NCI-H1417 (cell line): Measurements from ENCODE around the gene ALLC.
"Not testable (repeated sequence)": the region's sequence is repeated elsewhere in the genome, so short reads cannot be mapped to it uniquely, and the experiment has no call there.

Source experiments
- DNase-seq, 3 experiments: peaks; one replicate each; lab custom pipeline; 2025; lab: John Stamatoyannopoulos, UW

ALLC gene

GRCh38 chr2:3626118-3626811 is 31.7 kb upstream of the ALLC start:
- DNase-seq = no peak

- DNase-seq = no peak
These were observed 31.0 kb upstream of the ALLC start for GRCh38 chr2:3626812-3627499.

DNA sequence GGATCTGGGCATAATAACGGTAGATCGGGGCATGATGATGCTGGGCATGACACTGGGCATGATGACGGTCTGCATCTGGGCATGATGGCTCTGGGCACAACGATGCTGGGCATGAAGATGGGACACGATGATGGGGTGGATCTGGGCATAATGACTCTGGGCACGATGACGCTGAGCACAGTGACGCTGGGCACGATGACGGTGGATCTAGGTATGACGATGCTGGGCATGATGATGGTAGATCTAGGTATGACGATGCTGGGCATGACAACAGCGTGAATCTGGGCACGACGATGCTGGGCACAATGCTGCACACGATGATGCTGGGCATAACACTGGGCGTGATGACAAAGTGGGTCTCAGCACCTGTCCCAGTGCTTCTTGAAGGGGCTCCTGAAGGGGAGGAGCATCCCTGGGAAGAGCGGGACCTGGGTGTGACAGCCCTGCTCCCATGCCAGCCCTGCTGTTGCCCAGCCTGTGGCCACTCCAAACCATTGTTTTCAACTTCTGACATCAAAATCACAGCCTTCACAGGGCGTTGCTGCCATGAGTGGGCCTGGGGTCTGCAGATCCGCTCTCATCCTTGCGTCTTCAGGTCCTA is 30.4 kb upstream of the ALLC start:
- DNase-seq = no peak

DNA sequence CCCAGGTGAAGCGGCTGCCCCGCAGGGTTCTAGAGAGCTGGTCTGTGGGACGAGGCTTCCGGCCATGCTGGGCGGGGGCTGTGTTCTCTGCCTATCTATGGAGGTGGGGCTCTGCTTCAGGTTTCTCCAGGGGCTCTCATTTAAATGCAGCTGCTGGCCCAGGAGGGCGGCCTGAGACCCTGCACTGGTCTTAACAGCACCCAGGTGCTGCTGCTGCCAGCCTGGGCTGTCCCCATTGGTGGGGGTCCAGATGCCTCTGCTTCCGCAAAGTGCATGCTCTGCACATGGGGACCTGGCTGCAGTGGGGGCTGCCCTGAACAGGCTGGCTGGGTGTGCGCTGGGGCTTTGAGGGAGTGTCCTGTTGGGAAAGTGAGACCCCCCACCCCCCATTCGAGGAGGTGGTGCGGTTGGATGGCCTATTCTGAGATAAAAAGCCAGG is 29.7 kb upstream of the ALLC start:
- peak in 2 of 3 experiments; percentile 28 to 41 for DNase-seq

- DNase-seq = peak; percentile 41 to 85 (median 79)
These were observed 29.2 kb upstream of the ALLC start for GRCh38 chr2:3628800-3629199.

DNA sequence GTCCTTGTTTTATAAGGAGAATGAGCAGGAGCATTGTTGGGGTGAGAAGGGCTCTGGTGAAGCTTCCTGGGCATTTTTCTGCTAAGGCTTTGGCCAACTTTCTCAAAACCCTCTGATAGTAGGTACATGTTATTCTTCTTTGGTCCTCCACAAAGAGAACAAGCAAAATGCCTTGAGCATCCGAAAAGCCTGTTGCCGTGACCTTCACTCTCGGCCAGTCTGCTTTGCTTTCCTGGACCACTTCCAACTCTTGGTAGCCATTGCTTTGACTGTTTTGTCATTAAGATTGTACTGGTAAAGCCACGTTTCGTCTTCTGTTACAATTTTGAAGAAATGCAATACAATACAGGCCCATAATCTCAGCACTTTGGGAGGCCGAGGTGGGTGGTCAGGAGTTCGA is 27.4 kb upstream of the ALLC start:
- no peak for DNase-seq

DNA sequence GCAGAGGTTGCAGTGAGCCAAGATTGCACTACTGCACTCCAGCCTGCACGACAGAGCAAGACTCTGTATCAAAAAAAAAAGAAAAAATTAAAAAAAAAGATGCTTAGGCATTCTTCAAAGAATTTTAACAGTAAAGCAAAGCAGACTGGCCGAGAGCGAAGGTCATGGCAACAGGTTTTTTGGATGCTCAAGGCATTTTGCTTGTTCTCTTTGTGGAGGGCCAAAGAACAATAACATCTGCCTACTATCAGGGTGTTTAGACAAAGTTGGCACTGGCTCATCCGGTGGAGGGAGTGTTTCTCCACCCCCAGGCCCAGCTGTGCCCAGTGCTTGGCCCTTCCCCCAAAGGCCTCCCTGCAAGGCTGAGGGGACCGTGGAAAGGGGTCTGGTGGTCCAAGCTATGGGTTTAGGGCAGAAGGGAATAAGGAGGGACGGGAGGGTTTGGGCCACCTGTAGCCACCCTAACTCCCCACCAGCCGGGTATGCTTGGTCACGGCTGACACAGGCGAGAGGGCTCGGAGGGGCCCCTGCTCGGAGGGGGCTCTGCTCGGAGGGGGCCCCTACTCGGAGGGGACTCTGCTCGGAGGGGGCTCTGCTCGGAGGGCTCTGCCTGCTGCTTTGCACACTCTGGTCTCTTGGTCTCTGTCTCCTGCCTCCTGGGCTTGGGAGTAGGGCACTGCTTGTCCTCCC is 26.7 kb upstream of the ALLC start:
- DNase-seq = no peak

- no peak for DNase-seq
These were observed 25.9 kb upstream of the ALLC start for GRCh38 chr2:3631851-3632659.

DNA sequence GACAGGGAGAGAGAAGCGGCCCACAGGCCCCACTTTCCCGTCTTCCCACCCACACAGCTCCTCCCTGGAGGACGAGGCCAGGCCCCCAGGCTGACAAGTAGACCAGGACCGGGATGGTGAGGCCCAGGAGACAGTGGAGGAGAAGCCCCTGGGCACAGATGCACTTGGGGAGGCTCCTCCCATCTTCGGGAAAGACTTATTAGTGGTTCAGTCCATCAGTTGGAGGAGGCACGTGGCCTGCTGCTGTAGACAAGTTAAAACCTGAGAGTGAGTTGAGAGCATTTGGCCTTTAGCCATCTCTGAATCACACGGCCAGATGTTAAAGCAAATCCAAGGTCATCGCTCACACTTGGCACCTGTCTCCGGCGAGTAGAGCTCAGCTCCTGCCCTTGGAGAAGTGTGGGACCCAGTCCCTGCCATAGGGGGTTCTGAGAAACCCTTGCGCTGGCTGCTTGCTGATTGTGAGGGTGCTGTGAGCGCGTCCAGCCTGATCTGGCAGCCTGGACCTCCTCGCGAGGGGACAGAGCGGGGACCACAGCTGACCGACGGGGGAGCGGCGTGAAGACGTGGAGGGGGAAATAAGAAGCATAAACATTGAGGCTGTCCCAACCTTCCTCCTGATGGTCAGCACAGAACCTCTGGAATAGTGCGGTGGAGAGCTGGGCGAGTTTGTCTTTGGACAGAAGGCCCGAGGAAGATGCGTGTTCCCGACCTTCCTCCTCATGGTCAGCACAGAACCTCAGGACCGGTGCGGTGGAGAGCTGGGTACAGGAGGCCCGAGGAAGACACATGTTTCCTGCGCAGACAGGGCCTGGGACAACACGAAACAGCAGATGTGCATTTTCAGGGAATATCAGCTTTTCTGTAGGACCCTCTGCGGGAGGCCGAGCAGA is 24.7 kb upstream of the ALLC start:
- DNase-seq = peak in 2 of 3 experiments; percentile 18 to 73

DNA sequence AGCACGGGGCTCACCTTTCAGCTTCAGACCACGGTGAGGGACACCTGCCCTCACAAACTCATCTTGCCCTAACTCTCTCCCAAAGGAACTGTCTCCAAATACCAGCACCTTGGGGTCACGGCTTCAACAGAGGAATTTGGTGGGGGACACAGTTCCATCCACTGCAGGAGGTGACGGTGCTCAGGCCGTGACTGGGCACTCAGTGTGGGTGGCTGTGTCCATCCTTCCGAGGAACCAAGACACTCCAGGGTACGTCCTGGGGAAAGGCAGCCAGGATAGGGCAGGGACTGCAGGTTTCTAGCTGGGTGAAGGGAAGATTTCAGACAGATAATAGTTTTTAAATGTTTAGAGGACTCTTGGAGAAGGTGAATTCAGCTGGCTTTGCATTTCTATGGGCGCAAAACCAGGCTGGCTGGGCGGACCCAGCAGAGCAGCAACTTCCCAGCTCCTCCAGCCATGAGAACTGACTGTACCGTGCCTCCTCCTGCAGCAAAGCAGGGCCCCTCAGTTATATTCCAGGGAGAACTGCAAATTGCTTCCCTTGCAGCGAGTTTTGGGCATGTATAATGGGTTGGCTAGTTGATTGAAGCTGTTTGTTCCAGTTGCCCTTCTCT is 23.9 kb upstream of the ALLC start:
- DNase-seq = no peak

GRCh38 chr2:3634596-3635121 is 23.3 kb upstream of the ALLC start:
- DNase-seq = no peak

GRCh38 chr2:3635171-3635974 is 22.6 kb upstream of the ALLC start:
- no peak for DNase-seq

GRCh38 chr2:3635975-3636327 is 22.0 kb upstream of the ALLC start:
- not testable (repeated sequence) for DNase-seq

DNA sequence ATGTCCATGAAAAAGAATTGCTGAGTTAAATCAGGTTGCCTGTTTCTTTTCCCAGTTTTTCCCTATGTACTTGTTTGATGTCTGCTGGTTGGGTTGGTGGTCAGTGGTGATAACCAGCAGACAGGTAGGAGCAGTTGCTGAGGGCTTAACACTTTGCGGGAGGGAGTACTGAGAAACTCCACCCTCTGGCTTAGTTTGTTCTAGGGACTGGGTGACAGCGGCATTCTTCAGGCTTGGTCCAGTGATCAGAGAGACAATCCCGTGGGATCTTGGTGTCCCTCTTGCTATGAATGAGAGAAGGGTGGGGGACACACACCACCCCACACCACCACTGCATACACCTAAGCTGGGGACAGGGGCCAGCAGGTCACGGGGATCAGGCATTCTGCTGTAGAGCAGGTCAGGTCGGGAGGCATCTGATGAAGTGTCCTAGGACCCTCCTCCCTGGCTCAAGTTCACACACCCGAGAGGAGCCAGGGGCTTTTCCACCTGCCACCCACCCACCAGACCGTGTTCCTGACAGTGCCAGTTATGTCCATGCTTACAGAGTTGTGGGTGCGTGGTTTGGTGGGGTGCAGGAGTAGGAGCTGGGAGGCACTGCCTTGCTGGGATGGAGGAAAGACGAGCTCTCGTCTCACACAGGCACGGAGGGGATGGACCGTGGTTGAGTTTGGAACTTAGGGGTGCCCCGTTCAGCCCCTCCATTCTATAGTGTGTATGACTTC is 21.3 kb upstream of the ALLC start:
- DNase-seq = no peak

DNA sequence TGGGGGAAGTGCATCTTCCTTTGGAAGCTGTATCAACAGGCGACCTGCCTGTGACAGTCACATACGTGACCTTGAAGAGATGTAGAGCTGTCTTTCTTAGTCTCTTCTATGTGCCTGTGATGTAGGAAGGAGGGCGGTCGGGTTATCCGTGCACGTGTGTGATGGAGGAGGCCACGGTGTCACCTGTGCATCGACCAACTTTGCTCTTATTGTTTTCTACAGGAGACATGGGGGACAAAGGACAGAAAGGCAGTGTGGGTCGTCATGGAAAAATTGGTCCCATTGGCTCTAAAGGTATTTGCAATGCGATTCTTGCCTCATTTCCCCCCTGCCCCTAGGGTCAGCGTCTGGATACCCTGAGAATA is 20.7 kb upstream of the ALLC start:
- no peak for DNase-seq

DNA sequence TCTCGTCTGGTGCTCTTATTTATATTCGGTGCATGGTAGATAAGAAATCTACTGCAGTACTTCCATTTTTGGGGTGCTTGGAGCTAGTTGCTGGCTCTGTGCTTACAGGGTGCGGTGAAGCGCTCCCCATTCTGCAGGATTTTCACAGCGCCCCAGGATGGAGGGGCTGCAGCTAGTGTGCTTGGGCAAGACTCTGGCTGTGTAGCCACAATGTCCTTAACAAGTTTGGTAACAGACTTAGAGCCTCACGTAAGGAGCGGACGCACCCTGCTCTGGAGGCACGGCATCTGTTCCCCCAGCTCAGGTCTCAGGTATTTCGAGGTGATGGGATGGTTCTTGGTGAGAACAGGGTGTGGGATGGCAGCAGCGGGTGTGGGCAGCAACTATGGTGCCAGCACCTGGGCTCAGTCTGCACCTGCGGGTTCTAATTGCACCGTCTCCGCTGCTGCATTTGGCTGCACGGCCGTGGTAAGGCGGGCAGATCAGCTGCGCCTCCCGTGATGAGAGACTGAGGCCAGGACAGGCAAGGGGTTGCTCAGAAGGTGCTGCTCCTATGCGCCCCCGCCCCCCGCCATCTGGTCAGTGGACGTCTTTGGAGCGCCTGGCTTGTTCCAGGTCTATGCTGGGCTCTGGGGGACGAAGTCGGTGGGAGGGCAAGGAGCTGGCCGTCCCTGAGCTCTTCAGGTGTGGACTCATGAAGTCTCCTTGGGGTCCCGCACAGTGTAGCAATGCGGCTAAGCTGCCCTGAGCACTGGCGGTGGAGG is 20.1 kb upstream of the ALLC start:
- DNase-seq = no peak

GRCh38 chr2:3638456-3638810 is 19.6 kb upstream of the ALLC start:
- no peak for DNase-seq

DNA sequence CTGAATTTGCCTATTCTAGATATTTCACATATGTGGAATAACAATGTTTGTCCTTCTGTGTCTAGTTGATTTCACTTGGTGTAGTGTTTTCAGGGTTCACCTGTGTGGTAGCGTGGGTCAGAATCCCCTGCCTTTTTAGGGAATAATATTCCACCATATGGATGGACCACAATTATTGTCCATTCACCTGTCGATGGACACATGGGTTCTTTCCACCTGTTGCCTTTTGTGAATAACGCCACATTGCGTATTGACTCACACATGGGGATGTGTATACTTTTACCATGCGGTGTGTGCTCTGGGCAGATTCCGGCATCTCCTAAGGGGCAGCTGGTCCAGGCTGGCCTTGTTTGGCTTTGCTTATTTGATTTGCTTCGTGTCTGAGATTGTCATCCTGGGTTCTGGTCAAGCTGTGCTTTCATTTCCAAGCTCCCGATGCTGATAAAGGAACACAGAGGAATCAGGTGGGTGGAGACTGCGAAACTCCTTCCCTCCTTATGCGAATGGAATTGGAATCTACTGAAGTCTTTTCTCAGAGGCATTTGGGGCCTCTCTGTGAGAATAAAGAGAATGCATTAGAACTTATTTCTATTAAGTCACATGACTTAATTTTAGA is 18.9 kb upstream of the ALLC start:
- DNase-seq = peak in 1 of 3 experiments; percentile 9
